Peyer's patch (tissue), 4 donors: Measurements from ENCODE around the gene BACH2.

ENCODE experiments used
- POLR2A ChIP-seq, 2 donors: fragments of 450-650 bp; IDR thresholded peaks; one replicate each; pipeline ENCODE4 v1.5.1; 2017; ENCODE audit warnings: antibody characterized with exemption in 2 of 2, mild to moderate bottlenecking in 2 of 2, moderate library complexity in 2 of 2
- TF ChIP-seq, protein P1 (sequence below), 6 experiments: fragments of 450-650 bp in 4 of 6; fragments of 200-600 bp in 2 of 6; sonication (generic) in 1 of 6; IDR thresholded peaks; one replicate each; pipeline ENCODE4 v1.5.1; 2017 to 2019; ENCODE audit warnings: antibody characterized with exemption in 6 of 6, mild to moderate bottlenecking in 3 of 6, moderate library complexity in 1 of 6

DNA sequence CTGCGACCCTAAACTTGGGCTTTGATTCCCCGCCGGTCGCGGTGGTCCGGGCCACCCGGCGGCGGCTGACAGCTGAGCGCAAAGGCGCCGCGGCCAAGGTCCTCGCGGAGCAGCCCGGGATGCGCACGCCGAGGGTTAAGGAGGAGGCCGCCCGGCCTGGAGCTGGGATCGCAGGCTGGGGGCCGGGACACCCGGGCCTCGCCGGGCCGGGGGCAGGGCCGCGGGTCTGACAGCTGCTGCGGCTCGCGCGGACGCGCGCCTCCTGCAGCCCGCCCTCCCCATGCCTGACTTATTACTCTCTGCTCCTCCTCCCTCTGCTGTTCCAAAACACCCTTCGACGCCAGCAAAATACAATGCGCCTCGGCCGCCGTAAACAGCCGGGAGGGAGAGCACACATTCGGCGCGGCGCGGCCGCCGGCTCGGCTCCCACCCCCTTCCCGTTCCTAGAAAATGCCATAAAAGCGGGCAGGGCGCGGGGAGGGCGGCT, 746 bp downstream of the BACH2 start:
- TF ChIP-seq, protein P1, sequence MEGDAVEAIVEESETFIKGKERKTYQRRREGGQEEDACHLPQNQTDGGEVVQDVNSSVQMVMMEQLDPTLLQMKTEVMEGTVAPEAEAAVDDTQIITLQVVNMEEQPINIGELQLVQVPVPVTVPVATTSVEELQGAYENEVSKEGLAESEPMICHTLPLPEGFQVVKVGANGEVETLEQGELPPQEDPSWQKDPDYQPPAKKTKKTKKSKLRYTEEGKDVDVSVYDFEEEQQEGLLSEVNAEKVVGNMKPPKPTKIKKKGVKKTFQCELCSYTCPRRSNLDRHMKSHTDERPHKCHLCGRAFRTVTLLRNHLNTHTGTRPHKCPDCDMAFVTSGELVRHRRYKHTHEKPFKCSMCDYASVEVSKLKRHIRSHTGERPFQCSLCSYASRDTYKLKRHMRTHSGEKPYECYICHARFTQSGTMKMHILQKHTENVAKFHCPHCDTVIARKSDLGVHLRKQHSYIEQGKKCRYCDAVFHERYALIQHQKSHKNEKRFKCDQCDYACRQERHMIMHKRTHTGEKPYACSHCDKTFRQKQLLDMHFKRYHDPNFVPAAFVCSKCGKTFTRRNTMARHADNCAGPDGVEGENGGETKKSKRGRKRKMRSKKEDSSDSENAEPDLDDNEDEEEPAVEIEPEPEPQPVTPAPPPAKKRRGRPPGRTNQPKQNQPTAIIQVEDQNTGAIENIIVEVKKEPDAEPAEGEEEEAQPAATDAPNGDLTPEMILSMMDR (IDR thresholded peaks at IDR 0.05) = no peak
- TF ChIP-seq POLR2A (IDR thresholded peaks at IDR 0.05) = no peak
